ENCODE measurements around the gene PAQR4. TPM values are rescaled to one million over a fixed set of nuclear protein-coding genes. Genes with fewer than 3 reads are reported as not detected.
A peak's percentile ranks its signal among the peaks of the same experiment; 100 is the strongest.

PAQR4 gene
- total RNA-seq, 2 donors from 2014 or later: 8.8 to 13.2 TPM

- no peaks in the 10 kb centered on the region for H3K9me3 ChIP-seq
- peaks cover 26% of the 10 kb centered on the region for H3K4me1 ChIP-seq
- no peak overlapping the region for H3K4me3 ChIP-seq
- H3K27ac ChIP-seq: no peak overlapping the region
- intact Hi-C loops (cut with DNase I): no loop called here
- no peak for DNase-seq
- H3K27me3 ChIP-seq: peaks cover 4 to 26% of the 10 kb centered on the region in 2 donors
- H3K36me3 ChIP-seq (replicated peaks in 1 of 2; ENCODE audit: insufficient read depth in 1 of 2, low read depth in 2 of 2): no peaks in the 10 kb centered on the region
- no peak for TF ChIP-seq CTCF (IDR thresholded peaks at IDR 0.05)
- no peak for TF ChIP-seq POLR2A (IDR thresholded peaks at IDR 0.05)
- WGBS, 2 donors: 62 to 68% methylated on average over 14 to 17 of the region's 17 CpGs
- no peak for ATAC-seq
These were observed 8.8 kb upstream of the PAQR4 start for GRCh38 chr16:2960183-2961010.

DNA sequence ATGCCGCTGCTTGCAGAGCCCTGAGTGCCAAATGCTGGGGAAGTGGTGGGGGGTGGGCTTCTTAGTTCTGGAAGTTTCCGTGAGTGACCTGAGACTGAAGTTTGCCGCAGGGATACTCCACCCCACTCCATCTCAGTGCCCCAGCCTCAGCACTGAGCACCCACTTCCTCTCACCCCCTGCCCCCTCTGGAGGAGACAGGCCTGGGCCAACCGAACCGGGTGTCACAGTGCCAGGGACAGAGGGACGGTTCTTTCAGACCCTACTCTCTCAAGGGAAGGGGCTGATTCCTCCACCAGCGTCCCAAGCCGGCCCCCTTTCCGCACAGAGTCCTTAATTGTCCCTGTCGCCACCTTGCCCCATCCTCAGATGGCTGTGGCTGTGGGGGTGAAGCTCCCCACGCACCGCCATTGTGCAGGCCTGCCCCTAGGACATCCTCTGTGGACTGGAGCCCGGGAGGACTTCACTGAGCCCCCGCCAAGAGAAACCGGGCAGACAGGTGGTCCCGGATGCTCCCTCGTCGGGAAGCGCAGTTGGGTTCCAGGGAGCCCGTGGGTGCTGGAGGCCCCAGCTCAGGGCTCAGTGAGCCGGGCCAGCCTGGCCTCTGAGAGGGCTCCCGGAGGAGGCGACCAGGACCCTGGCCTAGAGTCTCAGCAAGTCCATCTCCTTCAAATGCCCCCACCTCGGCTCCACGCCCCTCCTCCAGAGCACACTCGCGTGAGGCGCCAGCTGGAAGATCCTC, 6.6 kb upstream of the PAQR4 start:
- H3K27me3 ChIP-seq: peaks cover 4 to 40% of the 10 kb centered on the region in 2 donors
- peaks cover 38% of the 10 kb centered on the region for H3K4me1 ChIP-seq
- H3K9me3 ChIP-seq: no peaks in the 10 kb centered on the region
- no peaks in the 10 kb centered on the region for H3K36me3 ChIP-seq (replicated peaks in 1 of 2; ENCODE audit: insufficient read depth in 1 of 2, low read depth in 2 of 2)
- H3K27ac ChIP-seq: no peak overlapping the region
- 24 to 25% methylated on average over 7 to 28 of the region's 28 CpGs for WGBS, 2 donors
- DNase-seq (peak in 1 of 4 donors; percentile 4), ATAC-seq (no peak)
- intact Hi-C loops (cut with DNase I): no loop called here
- TF ChIP-seq POLR2A (IDR thresholded peaks at IDR 0.05): no peak
- no peak for TF ChIP-seq CTCF (IDR thresholded peaks at IDR 0.05)
- no peak overlapping the region for H3K4me3 ChIP-seq

GRCh38 chr16:2963074-2963722, 6.0 kb upstream of the PAQR4 start:
- Histone ChIP-seq H3K4me1 (peaks cover 44% of the 10 kb centered on the region), H3K27ac (no peak overlapping the region), H3K9me3 (no peaks in the 10 kb centered on the region), H3K4me3 (no peak overlapping the region), H3K27me3 (peaks cover 4 to 47% of the 10 kb centered on the region in 2 donors), H3K36me3 (replicated peaks in 1 of 2; ENCODE audit: insufficient read depth in 1 of 2, low read depth in 2 of 2) (no peaks in the 10 kb centered on the region)
- 2 to 5% methylated on average over 12 to 21 of the region's 40 CpGs for WGBS, 2 donors
- TF ChIP-seq CTCF (IDR thresholded peaks at IDR 0.05) (no peak), POLR2A (IDR thresholded peaks at IDR 0.05) (no peak)
- ATAC-seq (no peak), DNase-seq (peak in 1 of 4 donors; percentile 5)
- intact Hi-C loops (cut with DNase I): no loop called here

GRCh38 chr16:2963723-2964474, 5.2 kb upstream of the PAQR4 start, which contains the start of gene KREMEN2:
TSS of gene KREMEN2 (plus strand) at chr16:2964275. CDS start at chr16:2964521, 246 bp downstream.
- H3K27ac ChIP-seq: no peak within 1 kb of the TSS
- peaks cover 51% of the 10 kb centered on the region for H3K4me1 ChIP-seq
- ATAC-seq: no peak
- peak in 1 of 4 donors; percentile 23 for DNase-seq
- TF ChIP-seq CTCF (IDR thresholded peaks at IDR 0.05) (no peak), POLR2A (IDR thresholded peaks at IDR 0.05) (no peak)
- H3K36me3 ChIP-seq (replicated peaks in 1 of 2; ENCODE audit: insufficient read depth in 1 of 2, low read depth in 2 of 2): no peaks in the 10 kb centered on the region
- peaks cover 4 to 50% of the 10 kb centered on the region in 2 donors for H3K27me3 ChIP-seq
- intact Hi-C loops (cut with DNase I): no loop called here
- H3K9me3 ChIP-seq: no peaks in the 10 kb centered on the region
- no peak within 1 kb of the TSS for H3K4me3 ChIP-seq
- WGBS, 2 donors: 1% methylated on average over 24 to 60 of the region's 60 CpGs

All from body of pancreas (tissue), 4 donors.